K562 (cell line): Measurements from ENCODE around the gene SMG9. TPM values are rescaled to one million over a fixed set of nuclear protein-coding genes. Genes with fewer than 3 reads are reported as not detected.

ENCODE experiments used
- ARID4B ChIP-seq: sonication (generic); formaldehyde crosslinking; IDR thresholded peaks from 2 replicates; pipeline ENCODE4 v1.8.0; 2022; ENCODE audit warnings: mild to moderate bottlenecking, missing genetic modification reagents
- ASH1L ChIP-seq: fragments of 450-650 bp; IDR thresholded peaks from 2 replicates; pipeline ENCODE4 v1.6.1; 2018; ENCODE audit warnings: borderline replicate concordance, mild to moderate bottlenecking, low read depth; ENCODE audit not compliant: partially characterized antibody
- BCOR ChIP-seq: fragments of 450-650 bp; IDR thresholded peaks from 2 replicates; pipeline ENCODE4 v1.6.1; 2016
- CBFA2T2 ChIP-seq: fragments of 450-650 bp; conservative IDR thresholded peaks from 2 replicates; pipeline ENCODE4 v1.6.1; 2017; ENCODE audit warnings: mild to moderate bottlenecking
- DPF2 ChIP-seq: fragments of 450-650 bp; IDR thresholded peaks from 2 replicates; pipeline ENCODE4 v1.6.1; 2016
- E2F6 ChIP-seq, 2 experiments: IDR thresholded peaks; 2 replicates each; pipeline ENCODE4 v1.6.1; 2011; ENCODE audit warnings: borderline replicate concordance in 1 of 2, control low read depth in 1 of 2, low read depth in 1 of 2, low read length in 1 of 2, mild to moderate bottlenecking in 1 of 2, mixed read lengths in 1 of 2, moderate library complexity in 1 of 2; ENCODE audit not compliant: insufficient read depth in 1 of 2, insufficient read length in 1 of 2, poor library complexity in 1 of 2, severe bottlenecking in 1 of 2; ENCODE audit errors: extremely low read depth in 1 of 2
- KLF6 ChIP-seq: fragments of 250-450 bp; sonication (Bioruptor Pico); IDR thresholded peaks from 2 replicates; pipeline ENCODE4 v1.4.0; 2020; ENCODE audit warnings: mild to moderate bottlenecking, moderate library complexity, borderline replicate concordance
- NEUROD1 ChIP-seq: fragments of 150-350 bp; IDR thresholded peaks from 2 replicates; pipeline ENCODE4 v1.6.1; 2014; ENCODE audit warnings: borderline replicate concordance, low read length, low read depth; ENCODE audit not compliant: partially characterized antibody
- PRPF4 ChIP-seq: fragments of 200-400 bp; formaldehyde crosslinking; IDR thresholded peaks from one replicate; pipeline ENCODE4 v1.6.1; 2017; ENCODE audit warnings: low read length, low read depth, mild to moderate bottlenecking; ENCODE audit not compliant: insufficient read depth, poor library complexity, severe bottlenecking
- RAD51 ChIP-seq: fragments of 450-650 bp; IDR thresholded peaks from 2 replicates; pipeline ENCODE4 v1.7.1; 2016; ENCODE audit warnings: low read depth, mild to moderate bottlenecking, borderline replicate concordance
- TOE1 ChIP-seq, 2 experiments: fragments of 450-650 bp in 1 of 2; sonication (generic) in 1 of 2; formaldehyde crosslinking in 1 of 2; IDR thresholded peaks; 2 replicates each; pipeline versions ENCODE4 v1.7.1 to v1.8.0; 2016 to 2022; ENCODE audit warnings: borderline replicate concordance in 2 of 2, mild to moderate bottlenecking in 2 of 2, antibody characterized with exemption in 1 of 2, inconsistent platforms in 1 of 2, low read depth in 1 of 2, missing genetic modification reagents in 1 of 2, moderate library complexity in 1 of 2
- ZNF384 ChIP-seq: IDR thresholded peaks from 2 replicates; pipeline ENCODE4 v1.6.1; 2012; ENCODE audit warnings: low read depth, low read length, improper control_type of control experiment
- polyA plus RNA-seq, 8 experiments: library from polyadenylated mRNA; depleted of rRNA in 4 of 8; stranded (reverse) in 5 of 8; unstranded in 3 of 8; fragments of >200 nt; fragmentation: Nextera tagmentation in 2 of 8; fragmentation: Illumina TruSeq in 1 of 8; extraction: Ambion mirVana in 2 of 8; extraction: Trizol in 1 of 8; gene quantifications; 2 replicates each; pipeline versions ENCODE4 v1.2.1 to v1.2.3, GENCODE V29; 2011 to 2014; ENCODE audit warnings: inconsistent platforms in 1 of 8, missing spikeins in 1 of 8
- total RNA-seq, 7 experiments: library from RNA; depleted of rRNA in 6 of 7; stranded (reverse); fragments of >200 nt in 6 of 7; fragmentation: Illumina TruSeq in 2 of 7; extraction: Trizol in 2 of 7; gene quantifications; 2 replicates each; pipeline versions ENCODE4 v1.2.1 to v1.2.3, GENCODE V29; 2011 to 2021; ENCODE audit warnings: low replicate concordance in 1 of 7
- TF ChIP-seq, protein P1 (sequence below): sonication (generic); formaldehyde crosslinking; IDR thresholded peaks from 2 replicates; pipeline ENCODE4 v1.9.0; 2022; ENCODE audit warnings: mild to moderate bottlenecking, missing genetic modification reagents
- TF ChIP-seq, protein P2 (sequence below): fragments of 450-650 bp; formaldehyde crosslinking; IDR thresholded peaks from 2 replicates; pipeline ENCODE4 v1.4.0; 2020; ENCODE audit warnings: mild to moderate bottlenecking, mixed read lengths

SMG9 gene
- total and polyA plus RNA-seq, 9 of the 15 experiments (the other 6 are each of a cell fraction or from before 2014, with no cell fraction given): 1.7 to 79.7 (median 40.2) TPM

GRCh38 chr19:43711751-43712355 is 42.9 kb downstream of the SMG9 start (continued):
- TF ChIP-seq, protein P1, sequence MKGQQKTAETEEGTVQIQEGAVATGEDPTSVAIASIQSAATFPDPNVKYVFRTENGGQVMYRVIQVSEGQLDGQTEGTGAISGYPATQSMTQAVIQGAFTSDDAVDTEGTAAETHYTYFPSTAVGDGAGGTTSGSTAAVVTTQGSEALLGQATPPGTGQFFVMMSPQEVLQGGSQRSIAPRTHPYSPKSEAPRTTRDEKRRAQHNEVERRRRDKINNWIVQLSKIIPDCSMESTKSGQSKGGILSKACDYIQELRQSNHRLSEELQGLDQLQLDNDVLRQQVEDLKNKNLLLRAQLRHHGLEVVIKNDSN: peak; percentile 29; the same call in 1 of the 2 replicates
- TF ChIP-seq, protein P2, sequence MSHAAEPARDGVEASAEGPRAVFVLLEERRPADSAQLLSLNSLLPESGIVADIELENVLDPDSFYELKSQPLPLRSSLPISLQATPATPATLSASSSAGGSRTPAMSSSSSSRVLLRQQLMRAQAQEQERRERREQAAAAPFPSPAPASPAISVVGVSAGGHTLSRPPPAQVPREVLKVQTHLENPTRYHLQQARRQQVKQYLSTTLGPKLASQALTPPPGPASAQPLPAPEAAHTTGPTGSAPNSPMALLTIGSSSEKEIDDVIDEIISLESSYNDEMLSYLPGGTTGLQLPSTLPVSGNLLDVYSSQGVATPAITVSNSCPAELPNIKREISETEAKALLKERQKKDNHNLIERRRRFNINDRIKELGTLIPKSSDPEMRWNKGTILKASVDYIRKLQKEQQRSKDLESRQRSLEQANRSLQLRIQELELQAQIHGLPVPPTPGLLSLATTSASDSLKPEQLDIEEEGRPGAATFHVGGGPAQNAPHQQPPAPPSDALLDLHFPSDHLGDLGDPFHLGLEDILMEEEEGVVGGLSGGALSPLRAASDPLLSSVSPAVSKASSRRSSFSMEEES (CRISPR knock-in tag): peak; percentile 67
- no peak for TF ChIP-seq KLF6 (CRISPR knock-in tag)
- 0 out of 2 replicates have a peak, but pooled peaks have one; percentile 17 for TF ChIP-seq CBFA2T2
- TF ChIP-seq ARID4B: no peak
- peak; percentile 41; the same call in 1 of the 2 replicates for TF ChIP-seq BCOR
- TF ChIP-seq ASH1L: no peak
- TF ChIP-seq DPF2: 0 out of 2 replicates have a peak, but pooled peaks have one; percentile 24
- TF ChIP-seq PRPF4: no peak
- TF ChIP-seq TOE1 (IDR thresholded peaks at IDR 0.05; ENCODE audit: borderline replicate concordance): peak; percentile 51; the same call in 1 of the 2 replicates
- TF ChIP-seq TOE1 (CRISPR knock-in tag; IDR thresholded peaks at IDR 0.05; ENCODE audit: borderline replicate concordance, low read depth): no peak
- peak; percentile 69 for TF ChIP-seq RAD51
- TF ChIP-seq NEUROD1: no peak
- TF ChIP-seq ZNF384: 0 out of 2 replicates have a peak, but pooled peaks have one; percentile 32
- no peak for TF ChIP-seq E2F6 (IDR thresholded peaks at IDR 0.05; ENCODE audit: borderline replicate concordance in 1 of 2, extremely low read depth in 1 of 2, insufficient read depth in 1 of 2, insufficient read length in 1 of 2, low read depth in 1 of 2, low read length in 1 of 2, poor library complexity in 1 of 2, severe bottlenecking in 1 of 2)
